ENCODE data around the gene SEMA5B.

- TF ChIP-seq CTCF (IDR thresholded peaks at IDR 0.05) (no peak), POLR2A (IDR thresholded peaks at IDR 0.05) (no peak)
Observed at GRCh38 chr3:122890077-122890719, 137.4 kb downstream of the SEMA5B start.
